ENCODE measurements around the gene ACYP1. TPM values are rescaled to one million over a fixed set of nuclear protein-coding genes. Genes with fewer than 3 reads are reported as not detected.

The ACYP1 gene
- total RNA-seq, 2 donors from 2014 or later = 8.3 to 9.9 TPM

GRCh38 chr14:75091251-75091650 is 27.4 kb upstream of the ACYP1 start:
- WGBS, 2 donors = 87 to 93% methylated on average over 8 of the region's 8 CpGs
- DNase-seq = no peak
- Histone ChIP-seq H3K27ac (no peak overlapping the region), H3K4me3 (no peak overlapping the region), H3K4me1 (no peaks in the 10 kb centered on the region), H3K36me3 (replicated peaks in 1 of 2; ENCODE audit: insufficient read depth in 1 of 2, low read depth in 2 of 2) (peaks cover 7 to 35% of the 10 kb centered on the region in 2 donors), H3K9me3 (no peaks in the 10 kb centered on the region), H3K27me3 (no peaks in the 10 kb centered on the region)
- intact Hi-C loops (cut with DNase I) = no loop called here
- TF ChIP-seq CTCF (IDR thresholded peaks at IDR 0.05) (no peak), POLR2A (IDR thresholded peaks at IDR 0.05) (no peak)
- no peak for ATAC-seq

GRCh38 chr14:75090353-75090752 is 26.5 kb upstream of the ACYP1 start:
- ATAC-seq (no peak), DNase-seq (no peak)
- WGBS, 2 donors = 91 to 92% methylated on average over 3 of the region's 3 CpGs
- TF ChIP-seq CTCF (IDR thresholded peaks at IDR 0.05) (no peak), POLR2A (IDR thresholded peaks at IDR 0.05) (no peak)
- H3K27me3 ChIP-seq = no peaks in the 10 kb centered on the region
- H3K27ac ChIP-seq = no peak overlapping the region
- intact Hi-C loops (cut with DNase I) = no loop called here
- no peaks in the 10 kb centered on the region for H3K9me3 ChIP-seq
- H3K4me1 ChIP-seq = no peaks in the 10 kb centered on the region
- H3K36me3 ChIP-seq (replicated peaks in 1 of 2; ENCODE audit: insufficient read depth in 1 of 2, low read depth in 2 of 2) = peaks cover 7 to 35% of the 10 kb centered on the region in 2 donors
- H3K4me3 ChIP-seq = no peak overlapping the region

GRCh38 chr14:75088566-75089373 is 24.9 kb upstream of the ACYP1 start:
- peak; percentile 73 for ATAC-seq
- TF ChIP-seq POLR2A (IDR thresholded peaks at IDR 0.05) (no peak), CTCF (IDR thresholded peaks at IDR 0.05) (peak; percentile 62 to 91 (median 86))
- intact Hi-C loops (cut with DNase I) = loop anchor here (5.0 to 10.0 kb wide), 2 partner anchors 141 to 224 kb away; no protein-coding TSS in a partner anchor
- H3K27me3 ChIP-seq = no peaks in the 10 kb centered on the region
- H3K4me1 ChIP-seq = peaks cover 10% of the 10 kb centered on the region
- peaks cover 7 to 27% of the 10 kb centered on the region in 2 donors for H3K36me3 ChIP-seq (replicated peaks in 1 of 2; ENCODE audit: insufficient read depth in 1 of 2, low read depth in 2 of 2)
- 60 to 68% methylated on average over 7 of the region's 7 CpGs for WGBS, 2 donors
- DNase-seq = peak; percentile 56 to 73 (median 62)
- H3K9me3 ChIP-seq = no peaks in the 10 kb centered on the region
- H3K27ac ChIP-seq = no peak overlapping the region
- H3K4me3 ChIP-seq = no peak overlapping the region

GRCh38 chr14:75088153-75088552 is 24.3 kb upstream of the ACYP1 start:
- WGBS, 2 donors = 71 to 79% methylated on average over 2 of the region's 2 CpGs
- H3K9me3 ChIP-seq = no peaks in the 10 kb centered on the region
- ATAC-seq (no peak), DNase-seq (no peak)
- TF ChIP-seq POLR2A (IDR thresholded peaks at IDR 0.05) = no peak
- TF ChIP-seq CTCF (IDR thresholded peaks at IDR 0.05) = no peak
- no peaks in the 10 kb centered on the region for H3K27me3 ChIP-seq
- H3K4me3 ChIP-seq = no peak overlapping the region
- H3K36me3 ChIP-seq (replicated peaks in 1 of 2; ENCODE audit: insufficient read depth in 1 of 2, low read depth in 2 of 2) = peaks cover 7 to 27% of the 10 kb centered on the region in 2 donors
- peaks cover 13% of the 10 kb centered on the region for H3K4me1 ChIP-seq
- H3K27ac ChIP-seq = no peak overlapping the region
- intact Hi-C loops (cut with DNase I) = loop anchor here (5.0 to 10.0 kb wide), 2 partner anchors 141 to 223 kb away; no protein-coding TSS in a partner anchor

Measured in body of pancreas (tissue), 4 donors.